Sciatic nerve (tissue), 2 donors: ENCODE measurements around the gene DENND4B. TPM values are rescaled to one million over a fixed set of nuclear protein-coding genes. Genes with fewer than 3 reads are reported as not detected.
"Not testable (repeated sequence)": the region's sequence is repeated elsewhere in the genome, so short reads cannot be mapped to it uniquely, and the experiment has no call there.

Experiments
- ATAC-seq: fragments of 200-7000 bp; cut with Tn5 transposase; one replicate; pipeline ENCODE4 v1.9.1; 2020; ENCODE audit warnings: mild to moderate bottlenecking, moderate library complexity
- DNase-seq: peaks from one replicate; pipeline ENCODE4 v3.0.0-alpha.2; 2020; ENCODE audit warnings: low spot score
- intact Hi-C: fragments of 100-400 bp; cut with DNase I; formaldehyde crosslinking; loops from one replicate; pipeline ENCODE4 v1.14.2; 2022
- total RNA-seq: library from RNA; stranded (reverse); fragmentation: NEBNext Ultra II Directional; extraction: Animal tissue kit (Norgen Biotek cat#: 25700); gene quantifications from one replicate; pipeline ENCODE4 v1.2.1, GENCODE V29; 2021
- donor health status: DM: no; HTN: no; CAD: no.
- donor health status: DM: no; HTN: no; CAD: no.

DENND4B gene
- total RNA-seq, 1 donor from 2014 or later: 78.9 TPM

GRCh38 chr1:153932156-153933131 lies 14.1 kb downstream of the DENND4B start:
- DNase-seq (no peak), ATAC-seq (no peak)
- intact Hi-C loops: no loop called here

- ATAC-seq (no peak), DNase-seq (no peak)
- intact Hi-C loops: no loop called here
These were observed 16.3 kb downstream of the DENND4B start for GRCh38 chr1:153929981-153930948.

GRCh38 chr1:153929426-153929825 lies 17.1 kb downstream of the DENND4B start:
- ATAC-seq (no peak), DNase-seq (no peak)
- intact Hi-C loops: no loop called here

- DNase-seq (no peak), ATAC-seq (no peak)
- intact Hi-C loops: no loop called here
These were observed 17.7 kb downstream of the DENND4B start for GRCh38 chr1:153928791-153929341.

- DNase-seq (no peak), ATAC-seq (no peak)
- intact Hi-C loops: no loop called here
These were observed 18.3 kb downstream of the DENND4B start for GRCh38 chr1:153928245-153928644.

- no peak for DNase-seq
- no peak for ATAC-seq
- intact Hi-C loops: no loop called here
These were observed 20.1 kb downstream of the DENND4B start for GRCh38 chr1:153926405-153926804.

- DNase-seq: peak; percentile 100
- intact Hi-C loops: no loop called here
- ATAC-seq: peak; percentile 99
These were observed 23.3 kb downstream of the DENND4B start, which contains the start of gene GATAD2B for GRCh38 chr1:153922972-153923925. GATAD2B (minus strand) TSS chr1:153922972; CDS start chr1:153828347, 94,625 bp downstream.

- intact Hi-C loops: no loop called here
These were observed 24.2 kb downstream of the DENND4B start for GRCh38 chr1:153922076-153922971.

GRCh38 chr1:153921803-153922075 lies 24.8 kb downstream of the DENND4B start:
- intact Hi-C loops: no loop called here
- DNase-seq: no peak

More at GRCh38 chr1:153922076-153922971, 24.2 kb downstream of the DENND4B start:
- DNase-seq: no peak
- no peak for ATAC-seq

GRCh38 chr1:153921080-153921802 lies 25.3 kb downstream of the DENND4B start:
- intact Hi-C loops: no loop called here
- DNase-seq: no peak
- ATAC-seq: no peak

More at GRCh38 chr1:153921803-153922075, 24.8 kb downstream of the DENND4B start:
- ATAC-seq: no peak

- ATAC-seq: no peak
- intact Hi-C loops: no loop called here
- no peak for DNase-seq
These were observed 26.4 kb downstream of the DENND4B start for GRCh38 chr1:153919876-153920852.

GRCh38 chr1:153916297-153916696 lies 30.2 kb downstream of the DENND4B start:
- ATAC-seq: no peak
- intact Hi-C loops: no loop called here
- DNase-seq: no peak

GRCh38 chr1:153912349-153912748 lies 34.2 kb downstream of the DENND4B start:
- DNase-seq: no peak
- intact Hi-C loops: no loop called here
- ATAC-seq: no peak

- ATAC-seq, DNase-seq, intact Hi-C loops: not testable (repeated sequence)
These were observed 36.0 kb downstream of the DENND4B start for GRCh38 chr1:153910560-153910959.

GRCh38 chr1:153908071-153908470 lies 38.4 kb downstream of the DENND4B start:
- ATAC-seq (no peak), DNase-seq (no peak)
- intact Hi-C loops: no loop called here
